Skeletal muscle satellite cell (primary cell): ENCODE results near the gene NDUFS7.

Experiments used
- H3K27me3 ChIP-seq: 2 replicates; pipeline ENCODE4 v1.7.0; 2013; ENCODE audit warnings: low read length; ENCODE audit not compliant: control insufficient read depth, insufficient read depth
- H3K36me3 ChIP-seq: 2 replicates; pipeline ENCODE4 v1.7.0; 2013; ENCODE audit warnings: mild to moderate bottlenecking, control low read depth, low read length; ENCODE audit not compliant: insufficient read depth
- H3K4me1 ChIP-seq: 2 replicates; pipeline ENCODE4 v1.7.0; 2013; ENCODE audit warnings: low read length; ENCODE audit not compliant: control insufficient read depth, insufficient read depth
- H3K4me2 ChIP-seq: 2 replicates; pipeline ENCODE4 v1.7.0; 2013; ENCODE audit warnings: mild to moderate bottlenecking, low read length
- H3K4me3 ChIP-seq: 2 replicates; pipeline ENCODE4 v1.7.0; 2013; ENCODE audit warnings: low read length
- H3K9ac ChIP-seq: 2 replicates; pipeline ENCODE4 v1.7.0; 2013; ENCODE audit warnings: mild to moderate bottlenecking, low read depth, low read length, moderate library complexity
- H3K9me3 ChIP-seq: replicated peaks from 2 replicates; pipeline ENCODE4 v1.7.0; 2013; ENCODE audit warnings: mild to moderate bottlenecking, control low read depth, low read length

NDUFS7 gene

DNA sequence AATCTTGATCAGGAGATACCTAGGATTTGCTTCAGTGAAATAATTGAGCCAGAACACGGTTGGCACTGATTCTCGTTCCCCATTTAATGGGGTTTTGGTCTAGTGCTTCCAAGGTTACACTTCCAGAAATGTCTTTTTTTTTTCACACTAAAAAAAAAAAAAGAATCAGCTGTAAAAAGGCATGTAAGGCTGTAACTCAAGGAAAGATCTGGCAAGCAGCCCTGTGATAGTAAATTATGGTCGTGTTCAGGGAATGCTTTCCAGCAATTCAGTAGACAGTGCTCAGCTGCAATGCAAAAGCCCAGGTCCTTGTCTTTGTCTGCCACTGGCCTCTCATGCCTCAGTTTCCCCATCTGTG, 27.2 kb upstream of the NDUFS7 start:
- Histone ChIP-seq H3K36me3 (peaks cover 32% of the 10 kb centered on the region), H3K27me3 (no peaks in the 10 kb centered on the region), H3K4me3 (peak overlapping the region; percentile 74), H3K9me3 (no peaks in the 10 kb centered on the region), H3K4me1 (peaks cover 34% of the 10 kb centered on the region), H3K9ac (no peak overlapping the region), H3K4me2 (peak overlapping the region; percentile 86)

DNA sequence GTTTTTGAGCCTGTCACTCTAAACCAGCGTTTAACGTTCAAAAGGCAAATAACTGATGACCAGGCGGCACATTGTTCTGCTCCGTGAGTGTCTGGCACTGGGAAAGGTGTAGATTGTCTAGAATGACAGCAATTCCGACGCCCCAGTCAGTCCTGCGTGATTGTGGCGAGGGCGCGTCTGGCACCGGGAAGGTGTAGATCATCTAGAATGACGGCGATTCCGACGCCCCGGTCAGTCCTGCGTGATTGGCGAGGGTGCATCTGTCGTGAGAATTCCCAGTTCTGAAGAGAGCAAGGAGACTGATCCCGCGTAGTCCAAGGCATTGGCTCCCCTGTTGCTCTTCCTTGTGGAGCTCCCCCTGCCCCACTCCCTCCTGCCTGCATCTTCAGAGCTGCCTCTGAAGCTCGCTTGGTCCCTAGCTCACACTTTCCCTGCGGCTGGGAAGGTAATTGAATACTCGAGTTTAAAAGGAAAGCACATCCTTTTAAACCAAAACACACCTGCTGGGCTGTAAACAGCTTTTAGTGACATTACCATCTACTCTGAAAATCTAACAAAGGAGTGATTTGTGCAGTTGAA, 26.1 kb upstream of the NDUFS7 start:
- Histone ChIP-seq H3K4me1 (peaks cover 45% of the 10 kb centered on the region), H3K4me2 (no peak overlapping the region), H3K9ac (no peak overlapping the region), H3K27me3 (no peaks in the 10 kb centered on the region), H3K36me3 (peaks cover 37% of the 10 kb centered on the region), H3K9me3 (no peaks in the 10 kb centered on the region), H3K4me3 (no peak overlapping the region)

DNA sequence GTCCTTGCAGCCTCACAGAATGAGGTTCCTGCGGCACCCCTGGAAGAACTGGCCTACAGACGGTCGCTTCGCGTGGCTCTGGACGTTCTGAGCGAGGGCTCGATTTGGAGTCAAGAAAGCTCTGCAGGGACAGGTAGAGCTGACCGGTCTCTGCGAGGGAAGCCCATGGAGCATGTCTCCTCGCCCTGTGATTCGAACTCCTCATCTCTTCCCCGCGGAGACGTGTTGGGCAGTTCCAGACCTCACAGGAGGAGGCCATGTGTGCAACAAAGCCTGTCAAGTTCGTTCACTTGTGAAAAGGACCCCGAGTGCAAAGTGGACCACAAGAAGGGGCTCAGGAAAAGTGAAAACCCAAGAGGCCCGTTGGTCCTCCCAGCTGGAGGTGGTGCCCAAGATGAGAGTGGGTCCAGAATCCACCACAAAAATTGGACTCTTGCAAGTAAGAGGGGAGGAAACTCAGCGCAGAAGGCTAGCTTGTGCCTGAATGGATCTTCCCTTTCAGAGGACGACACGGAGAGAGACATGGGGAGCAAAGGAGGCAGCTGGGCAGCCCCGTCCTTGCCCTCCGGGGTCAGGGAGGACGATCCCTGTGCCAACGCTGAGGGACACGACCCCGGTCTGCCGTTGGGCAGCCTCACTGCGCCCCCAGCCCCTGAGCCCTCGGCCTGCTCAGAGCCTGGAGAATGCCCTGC, 23.4 kb upstream of the NDUFS7 start:
- Histone ChIP-seq H3K9me3 (no peaks in the 10 kb centered on the region), H3K4me1 (peaks cover 42% of the 10 kb centered on the region), H3K9ac (peak overlapping the region; percentile 59), H3K4me2 (peak overlapping the region; percentile 88), H3K36me3 (peaks cover 56% of the 10 kb centered on the region), H3K27me3 (no peaks in the 10 kb centered on the region), H3K4me3 (peak overlapping the region; percentile 62)

DNA sequence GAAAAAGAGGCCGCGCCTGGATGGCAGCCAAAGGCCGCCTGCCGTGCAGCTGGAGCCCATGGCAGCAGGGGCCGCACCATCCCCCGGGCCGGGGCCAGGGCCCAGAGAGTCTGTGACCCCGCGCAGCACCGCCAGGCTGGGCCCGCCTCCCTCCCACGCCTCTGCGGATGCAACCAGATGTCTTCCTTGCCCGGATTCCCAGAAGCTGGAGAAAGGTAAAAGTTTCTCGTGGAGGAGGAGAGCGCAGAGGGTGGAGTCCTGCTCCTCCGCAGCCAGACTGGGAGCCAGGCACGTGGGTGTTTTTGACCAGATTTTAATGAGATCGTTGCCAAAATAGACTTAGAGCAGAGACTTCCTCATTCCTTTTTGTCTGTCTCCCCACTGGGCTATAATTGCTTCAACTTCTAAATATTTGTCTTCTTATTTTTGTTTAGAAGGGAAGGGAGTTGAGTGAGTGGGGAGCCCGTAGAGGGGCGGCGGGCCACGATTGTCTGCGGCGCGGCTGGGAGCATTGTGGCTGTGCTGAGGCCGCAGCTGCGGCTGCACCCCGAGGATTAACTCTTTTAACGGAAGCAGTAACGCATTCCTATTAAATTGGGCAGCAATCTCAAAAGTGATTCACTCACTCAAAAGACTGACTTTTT, 22.8 kb upstream of the NDUFS7 start:
- Histone ChIP-seq H3K4me3 (peak overlapping the region; percentile 62), H3K4me2 (peak overlapping the region; percentile 88), H3K9ac (peak overlapping the region; percentile 59), H3K4me1 (peaks cover 38% of the 10 kb centered on the region), H3K36me3 (peaks cover 61% of the 10 kb centered on the region), H3K9me3 (no peaks in the 10 kb centered on the region), H3K27me3 (no peaks in the 10 kb centered on the region)

DNA sequence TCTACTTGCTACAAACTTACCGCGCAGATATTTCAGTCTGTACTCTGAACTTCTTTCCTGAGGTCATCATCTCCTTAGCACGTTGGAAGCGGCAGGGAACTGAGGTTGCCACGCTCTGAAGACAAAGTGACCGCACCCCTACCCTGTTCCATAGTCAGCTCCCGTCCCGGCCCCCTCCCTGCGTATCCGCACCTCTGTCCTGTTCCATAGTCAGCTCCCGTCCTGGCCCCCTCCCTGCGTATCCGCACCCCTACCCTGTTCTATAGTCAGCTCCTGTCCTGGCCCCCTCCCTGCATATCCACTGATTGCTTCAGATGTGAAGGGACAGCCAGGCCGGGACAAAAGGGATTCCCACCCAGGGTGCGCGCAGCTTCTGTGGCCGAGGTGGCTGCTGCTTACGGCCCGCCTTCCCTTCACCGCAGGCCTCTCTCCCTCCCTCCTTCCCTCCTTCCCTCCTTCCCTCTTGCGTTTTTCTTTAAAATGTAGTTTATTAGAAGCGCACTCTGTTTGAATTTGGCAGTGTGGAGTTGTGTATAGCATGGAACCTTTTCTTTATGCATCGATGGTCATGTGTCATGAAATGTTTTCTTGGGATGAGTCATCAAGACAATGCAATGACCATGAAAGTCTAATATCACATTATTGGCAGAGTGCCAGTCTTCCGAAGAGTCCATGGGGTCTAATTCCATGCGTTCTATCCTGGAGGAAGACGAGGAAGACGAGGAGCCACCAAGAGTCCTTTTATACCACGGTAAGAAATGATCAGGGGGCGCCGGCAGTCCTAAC, 21.9 kb upstream of the NDUFS7 start:
- Histone ChIP-seq H3K4me2 (peak overlapping the region; percentile 88), H3K27me3 (no peaks in the 10 kb centered on the region), H3K4me1 (peaks cover 29% of the 10 kb centered on the region), H3K9me3 (no peaks in the 10 kb centered on the region), H3K4me3 (peak overlapping the region; percentile 62), H3K36me3 (peaks cover 62% of the 10 kb centered on the region), H3K9ac (peak overlapping the region; percentile 59)

DNA sequence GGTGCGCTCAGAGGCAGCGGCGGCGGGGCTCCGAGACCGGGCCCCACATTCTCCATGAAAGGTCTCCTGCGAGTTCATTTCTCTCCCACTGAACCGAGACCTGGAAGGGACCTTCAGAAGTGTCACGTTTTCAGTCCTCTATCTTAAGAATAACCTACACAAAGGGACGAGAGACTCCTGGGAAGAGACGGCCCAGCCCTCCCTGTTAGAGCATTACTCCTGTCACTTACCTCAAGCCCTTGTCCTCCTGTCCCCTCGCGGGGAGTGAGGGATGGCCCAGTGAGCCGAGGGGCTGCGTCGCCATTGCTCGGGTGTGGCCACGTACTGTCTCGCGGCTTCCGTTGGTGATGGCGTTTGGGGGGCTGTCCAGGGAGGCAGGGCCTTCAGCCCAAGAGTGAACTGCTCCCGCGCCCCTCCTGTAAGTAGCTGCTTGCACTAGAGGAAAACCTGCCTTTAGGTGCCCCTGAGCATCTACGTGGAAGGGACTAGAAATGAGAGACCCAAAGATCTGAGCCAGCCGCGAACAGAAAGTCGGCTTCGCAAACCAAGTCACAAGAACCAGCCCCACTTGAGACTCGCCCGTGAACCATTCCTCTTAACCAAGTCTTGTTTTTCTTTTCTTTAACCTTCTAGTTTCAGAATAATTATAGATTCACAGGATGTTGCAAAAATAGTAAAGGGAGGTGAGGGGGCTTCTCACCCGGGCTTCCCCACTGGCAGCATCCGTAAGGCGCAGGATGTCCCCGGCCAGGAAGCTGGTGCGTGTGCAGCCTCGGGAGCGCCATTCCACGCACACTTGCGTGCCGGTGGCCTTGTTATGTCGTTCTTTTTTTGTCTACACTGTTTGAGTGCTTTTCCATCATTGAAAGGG, 21.1 kb upstream of the NDUFS7 start:
- peaks cover 62% of the 10 kb centered on the region for H3K36me3 ChIP-seq
- peak overlapping the region; percentile 62 for H3K4me3 ChIP-seq
- no peaks in the 10 kb centered on the region for H3K27me3 ChIP-seq
- H3K4me1 ChIP-seq: peaks cover 29% of the 10 kb centered on the region
- no peaks in the 10 kb centered on the region for H3K9me3 ChIP-seq
- H3K4me2 ChIP-seq: peak overlapping the region; percentile 88
- no peak overlapping the region for H3K9ac ChIP-seq

DNA sequence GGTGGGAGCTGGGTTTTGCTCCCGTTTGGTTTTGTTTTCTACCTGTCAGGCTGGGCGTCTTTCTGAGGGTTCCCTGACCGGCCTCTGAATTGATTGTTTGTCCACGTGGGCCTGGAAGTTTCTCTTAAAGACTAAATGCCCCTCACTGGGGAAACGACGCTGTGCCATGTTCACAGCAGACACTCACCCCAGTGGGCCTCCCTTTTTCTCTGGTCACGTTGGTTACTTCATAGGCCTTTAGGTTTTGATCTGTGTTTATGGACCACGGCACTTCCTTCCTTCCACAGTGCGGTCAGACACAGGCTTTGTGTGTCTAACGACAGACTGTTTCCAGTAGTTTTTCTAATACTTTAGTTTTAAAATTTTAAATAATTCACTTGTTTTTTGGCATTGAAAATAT, 20.1 kb upstream of the NDUFS7 start:
- Histone ChIP-seq H3K36me3 (peaks cover 53% of the 10 kb centered on the region), H3K27me3 (no peaks in the 10 kb centered on the region), H3K4me2 (no peak overlapping the region), H3K4me1 (peaks cover 29% of the 10 kb centered on the region), H3K9me3 (no peaks in the 10 kb centered on the region), H3K9ac (no peak overlapping the region), H3K4me3 (no peak overlapping the region)

DNA sequence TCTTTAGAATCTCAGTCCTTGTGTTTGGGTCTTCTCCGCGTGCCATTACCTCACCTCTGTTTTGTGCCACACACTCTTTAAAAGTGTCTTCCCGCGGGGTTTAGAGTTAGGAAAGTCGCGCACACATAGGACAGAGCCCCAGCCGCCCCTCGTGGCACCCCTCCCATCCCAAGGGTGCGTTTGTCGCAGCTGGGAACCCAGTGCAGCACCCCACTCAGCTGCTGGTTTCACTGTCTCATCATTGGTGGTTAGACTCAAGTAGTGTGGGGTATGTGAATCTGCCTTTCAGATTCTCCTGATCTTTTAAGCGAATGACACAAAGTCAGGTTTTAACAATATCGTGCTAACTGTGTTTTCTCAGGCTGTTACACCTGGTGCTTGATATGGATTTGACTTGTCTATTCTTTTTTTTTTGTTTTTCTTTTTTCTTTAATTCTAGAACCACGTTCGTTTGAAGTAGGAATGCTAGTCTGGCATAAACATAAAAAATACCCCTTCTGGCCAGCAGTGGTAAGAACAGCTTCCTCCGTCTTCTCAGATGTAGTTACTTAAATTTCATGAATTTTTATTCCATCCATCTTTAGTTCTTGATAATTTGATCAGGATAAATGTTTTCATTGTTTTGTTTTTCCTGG, 19.5 kb upstream of the NDUFS7 start:
- Histone ChIP-seq H3K36me3 (peaks cover 54% of the 10 kb centered on the region), H3K27me3 (no peaks in the 10 kb centered on the region), H3K9me3 (no peaks in the 10 kb centered on the region), H3K4me2 (no peak overlapping the region), H3K4me3 (no peak overlapping the region), H3K9ac (no peak overlapping the region), H3K4me1 (peaks cover 29% of the 10 kb centered on the region)

DNA sequence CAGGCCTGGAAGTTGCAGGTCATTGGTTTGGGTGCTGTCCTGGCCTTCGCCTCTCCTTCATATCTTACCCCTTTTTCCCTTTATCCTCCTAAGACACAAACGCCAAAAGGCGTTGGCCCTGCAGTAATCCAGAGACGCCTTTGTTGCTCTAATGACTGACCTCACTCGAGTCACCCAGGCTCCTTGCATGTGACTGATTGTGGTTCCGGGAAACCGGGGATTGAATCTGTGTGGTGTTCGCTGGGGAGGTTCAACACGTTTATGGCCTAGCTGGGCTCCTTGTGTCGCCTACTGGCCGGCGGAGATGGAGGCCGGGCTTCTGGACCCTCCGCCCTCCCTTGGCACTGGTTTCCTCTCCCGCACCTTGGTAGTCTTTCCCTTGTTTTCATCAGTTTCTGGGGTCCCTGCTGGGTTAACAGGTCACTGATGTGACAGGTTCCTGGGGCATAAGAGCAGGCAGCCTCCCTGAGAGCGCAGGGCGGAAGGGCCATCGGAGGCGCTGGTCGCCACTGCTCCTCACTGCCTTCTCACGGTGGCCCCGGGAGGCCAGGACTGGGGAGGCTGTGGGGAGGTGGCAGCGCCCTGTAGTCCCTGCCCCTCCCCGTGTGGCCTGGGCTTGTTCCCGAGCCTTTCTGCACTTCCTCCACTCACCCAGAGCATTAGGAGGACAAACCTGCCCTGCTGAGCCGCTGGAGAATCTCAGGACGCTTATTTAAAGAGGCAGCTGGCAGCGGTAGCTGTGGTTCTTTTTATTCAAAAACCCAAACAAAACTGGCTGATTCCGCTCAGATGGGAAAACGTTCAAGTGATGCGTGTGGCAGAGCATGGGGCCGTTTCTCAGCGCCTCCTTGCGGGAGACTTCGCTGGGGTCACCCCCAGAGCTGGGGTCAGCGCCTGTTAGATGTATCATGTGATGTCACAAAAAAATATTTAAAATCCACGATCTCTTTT, 18.1 kb upstream of the NDUFS7 start:
- no peaks in the 10 kb centered on the region for H3K27me3 ChIP-seq
- H3K9me3 ChIP-seq: no peaks in the 10 kb centered on the region
- peaks cover 57% of the 10 kb centered on the region for H3K36me3 ChIP-seq
- no peak overlapping the region for H3K4me2 ChIP-seq
- H3K4me3 ChIP-seq: no peak overlapping the region
- H3K4me1 ChIP-seq: peaks cover 22% of the 10 kb centered on the region
- H3K9ac ChIP-seq: no peak overlapping the region

DNA sequence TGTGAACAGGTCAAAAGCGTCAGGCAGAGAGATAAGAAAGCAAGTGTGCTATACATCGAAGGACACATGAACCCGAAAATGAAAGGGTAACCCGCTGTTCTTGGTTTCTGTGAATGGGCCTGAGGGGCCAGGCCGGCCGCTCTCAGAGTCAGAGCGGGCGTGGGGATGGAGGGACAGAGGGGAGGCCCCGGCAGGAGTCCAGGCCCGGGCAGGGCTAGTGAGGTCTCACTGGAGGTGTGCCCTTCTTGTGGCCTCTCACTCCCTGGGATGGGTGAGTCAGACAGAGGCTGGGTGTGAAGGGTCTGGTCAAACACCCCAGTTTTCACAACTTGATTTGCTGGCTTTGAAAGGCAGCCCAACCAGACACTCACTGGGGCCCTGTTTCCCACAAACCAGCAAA, 17.4 kb upstream of the NDUFS7 start:
- Histone ChIP-seq H3K27me3 (no peaks in the 10 kb centered on the region), H3K4me2 (no peak overlapping the region), H3K4me3 (no peak overlapping the region), H3K4me1 (peaks cover 15% of the 10 kb centered on the region), H3K9ac (no peak overlapping the region), H3K36me3 (peaks cover 64% of the 10 kb centered on the region), H3K9me3 (no peaks in the 10 kb centered on the region)
